H9 (cell line): ENCODE measurements around the gene CACNA1D. TPM values are rescaled to one million over a fixed set of nuclear protein-coding genes. Genes with fewer than 3 reads are reported as not detected.

Experiments
- DNase-seq: peaks from one replicate; pipeline ENCODE4 v3.0.0-alpha.2; 2017
- H2AFZ ChIP-seq: one replicate; pipeline ENCODE4 v1.6.1; 2013; ENCODE audit warnings: mild to moderate bottlenecking, low read length, control low read depth, moderate library complexity
- H2AK5ac ChIP-seq: 2 replicates; pipeline ENCODE4 v1.6.1; 2013; ENCODE audit warnings: low read length, control low read depth, mixed read lengths; ENCODE audit not compliant: insufficient read length
- H2BK120ac ChIP-seq: one replicate; pipeline ENCODE4 v1.6.1; 2013; ENCODE audit warnings: low read depth, mild to moderate bottlenecking, low read length, control low read depth, inconsistent platforms; ENCODE audit not compliant: poor library complexity, severe bottlenecking
- H2BK12ac ChIP-seq: 2 replicates; pipeline ENCODE4 v1.6.1; 2013; ENCODE audit warnings: low read length, control low read depth, mixed read lengths, low read depth; ENCODE audit not compliant: insufficient read length
- H2BK15ac ChIP-seq: 2 replicates; pipeline ENCODE4 v1.6.1; 2013; ENCODE audit warnings: low read depth, low read length, control low read depth
- H2BK20ac ChIP-seq: one replicate; pipeline ENCODE4 v1.6.1; 2013; ENCODE audit warnings: low read depth, mild to moderate bottlenecking, low read length, control low read depth, inconsistent platforms; ENCODE audit not compliant: poor library complexity, severe bottlenecking
- H2BK5ac ChIP-seq: 2 replicates; pipeline ENCODE4 v1.6.1; 2013; ENCODE audit warnings: low read length, control low read depth, mixed read lengths; ENCODE audit not compliant: insufficient read length
- H3K14ac ChIP-seq: 2 replicates; pipeline ENCODE4 v1.6.1; 2013; ENCODE audit warnings: low read length, control low read depth; ENCODE audit not compliant: insufficient read depth
- H3K18ac ChIP-seq: 2 replicates; pipeline ENCODE4 v1.6.1; 2013; ENCODE audit warnings: low read depth, mild to moderate bottlenecking, mixed read lengths, low read length, control low read depth; ENCODE audit not compliant: insufficient read length
- H3K23ac ChIP-seq: 2 replicates; pipeline ENCODE4 v1.6.1; 2013; ENCODE audit warnings: low read length, control low read depth, mixed read lengths, low read depth; ENCODE audit not compliant: insufficient read length
- H3K23me2 ChIP-seq: 2 replicates; pipeline ENCODE4 v1.6.1; 2013; ENCODE audit warnings: low read depth, mild to moderate bottlenecking, mixed read lengths, low read length, control low read depth; ENCODE audit not compliant: insufficient read length, poor library complexity, severe bottlenecking
- H3K27ac ChIP-seq: 2 replicates; pipeline ENCODE4 v1.5.1; 2013; ENCODE audit warnings: low read length, control low read depth, mixed read lengths, low read depth; ENCODE audit not compliant: insufficient read length
- H3K27me3 ChIP-seq: 2 replicates; pipeline ENCODE4 v1.6.1; 2013; ENCODE audit warnings: low read length, control low read depth, inconsistent platforms; ENCODE audit not compliant: insufficient read depth
- H3K4ac ChIP-seq: 2 replicates; pipeline ENCODE4 v1.6.1; 2013; ENCODE audit warnings: low read depth, mild to moderate bottlenecking, control low read depth, inconsistent platforms, low read length, moderate library complexity
- H3K4me1 ChIP-seq: 2 replicates; pipeline ENCODE4 v1.6.1; 2013; ENCODE audit warnings: low read length, control low read depth, inconsistent platforms; ENCODE audit not compliant: insufficient read depth
- H3K4me2 ChIP-seq: 2 replicates; pipeline ENCODE4 v1.6.1; 2013; ENCODE audit warnings: low read length, control low read depth, mixed read lengths; ENCODE audit not compliant: insufficient read length, insufficient read depth
- H3K56ac ChIP-seq: 2 replicates; pipeline ENCODE4 v1.6.1; 2013; ENCODE audit warnings: low read depth, mild to moderate bottlenecking, mixed read lengths, low read length, control low read depth; ENCODE audit not compliant: insufficient read length
- H3K79me1 ChIP-seq: 2 replicates; pipeline ENCODE4 v1.6.1; 2013; ENCODE audit warnings: low read depth, mild to moderate bottlenecking, moderate library complexity, low read length, control low read depth, inconsistent platforms; ENCODE audit not compliant: insufficient read depth, poor library complexity, severe bottlenecking
- H3K79me2 ChIP-seq: 2 replicates; pipeline ENCODE4 v1.6.1; 2013; ENCODE audit warnings: low read length, control low read depth, inconsistent platforms; ENCODE audit not compliant: insufficient read depth
- H3K9ac ChIP-seq: 2 replicates; pipeline ENCODE4 v1.6.1; 2013; ENCODE audit warnings: low read length, control low read depth, mixed read lengths; ENCODE audit not compliant: insufficient read length; ENCODE audit errors: extremely low read depth
- H3K9me3 ChIP-seq: one replicate; pipeline ENCODE4 v1.6.1; 2013; ENCODE audit warnings: low read depth, low read length, inconsistent platforms; ENCODE audit not compliant: control insufficient read depth
- H3T11ph ChIP-seq: one replicate; pipeline ENCODE4 v1.6.1; 2013; ENCODE audit warnings: mild to moderate bottlenecking, low read length, control low read depth, inconsistent platforms
- H4K20me1 ChIP-seq: one replicate; pipeline ENCODE4 v1.6.1; 2013; ENCODE audit not compliant: control insufficient read depth, insufficient read length, insufficient read depth
- H4K5ac ChIP-seq: 2 replicates; pipeline ENCODE4 v1.6.1; 2013; ENCODE audit warnings: low read depth, mild to moderate bottlenecking, mixed read lengths, low read length, control low read depth; ENCODE audit not compliant: insufficient read length
- H4K8ac ChIP-seq: replicated peaks from 2 replicates; pipeline ENCODE4 v1.6.1; 2013; ENCODE audit warnings: low read length, control low read depth, mixed read lengths, low read depth; ENCODE audit not compliant: insufficient read length
- H4K91ac ChIP-seq: 2 replicates; pipeline ENCODE4 v1.6.1; 2013; ENCODE audit warnings: low read depth, mild to moderate bottlenecking, moderate library complexity, mixed read lengths, low read length, control low read depth; ENCODE audit not compliant: insufficient read length
- H3K27ac Mint-ChIP-seq, 3 experiments: 2 replicates in 2 of 3; 3 replicates in 1 of 3; pipeline ENCODE4 v1.8.0; 2020 to 2021; ENCODE audit warnings: mixed read lengths in 3 of 3, mild to moderate bottlenecking in 1 of 3, moderate library complexity in 1 of 3
- H3K27me3 Mint-ChIP-seq: 2 replicates; pipeline ENCODE4 v1.8.0; 2021; ENCODE audit warnings: low read depth, mild to moderate bottlenecking, moderate library complexity, mixed read lengths
- H3K36me3 Mint-ChIP-seq, 3 experiments: 2 replicates in 2 of 3; 3 replicates in 1 of 3; pipeline ENCODE4 v1.8.0; 2020 to 2021; ENCODE audit warnings: low read depth in 3 of 3, mixed read lengths in 3 of 3; ENCODE audit not compliant: insufficient read depth in 1 of 3
- H3K4me1 Mint-ChIP-seq, 2 experiments: 2 replicates each; pipeline ENCODE4 v1.8.0; 2020; ENCODE audit warnings: mixed read lengths in 2 of 2
- H3K4me3 Mint-ChIP-seq, 2 experiments: 2 replicates in 1 of 2; 3 replicates in 1 of 2; pipeline ENCODE4 v1.8.0; 2020 to 2021; ENCODE audit warnings: mild to moderate bottlenecking in 2 of 2, mixed read lengths in 2 of 2, moderate library complexity in 1 of 2
- H3K9me3 Mint-ChIP-seq, 2 experiments: 2 replicates in 1 of 2; 3 replicates in 1 of 2; pipeline ENCODE4 v1.8.0; 2020; ENCODE audit warnings: mild to moderate bottlenecking in 2 of 2, mixed read lengths in 2 of 2, moderate library complexity in 1 of 2
- WGBS: extraction: QIAGEN DNeasy Blood & Tissue Kit; methylation state at CpG from one replicate; pipeline ENCODE4 v1.1.7; 2013; ENCODE audit warnings: missing lambda C conversion rate, low lambda C conversion rate, mixed read lengths; ENCODE audit not compliant: insufficient read length; ENCODE audit errors: extremely low coverage; 5-methylcytosine and 5-hydroxymethylcytosine counted together
- total RNA-seq: library from RNA; stranded (reverse); gene quantifications from 2 replicates; pipeline ENCODE4 v1.2.1, GENCODE V29; 2021
- TF ChIP-seq, protein P1 (sequence below): fragments of 200-600 bp; sonication (generic); conservative IDR thresholded peaks from 3 replicates; pipeline ENCODE4 v1.8.0; 2021; ENCODE audit warnings: antibody characterized with exemption, mild to moderate bottlenecking

The CACNA1D gene
- total RNA-seq, 1 experiment from 2014 or later, result 3.5 TPM

DNA sequence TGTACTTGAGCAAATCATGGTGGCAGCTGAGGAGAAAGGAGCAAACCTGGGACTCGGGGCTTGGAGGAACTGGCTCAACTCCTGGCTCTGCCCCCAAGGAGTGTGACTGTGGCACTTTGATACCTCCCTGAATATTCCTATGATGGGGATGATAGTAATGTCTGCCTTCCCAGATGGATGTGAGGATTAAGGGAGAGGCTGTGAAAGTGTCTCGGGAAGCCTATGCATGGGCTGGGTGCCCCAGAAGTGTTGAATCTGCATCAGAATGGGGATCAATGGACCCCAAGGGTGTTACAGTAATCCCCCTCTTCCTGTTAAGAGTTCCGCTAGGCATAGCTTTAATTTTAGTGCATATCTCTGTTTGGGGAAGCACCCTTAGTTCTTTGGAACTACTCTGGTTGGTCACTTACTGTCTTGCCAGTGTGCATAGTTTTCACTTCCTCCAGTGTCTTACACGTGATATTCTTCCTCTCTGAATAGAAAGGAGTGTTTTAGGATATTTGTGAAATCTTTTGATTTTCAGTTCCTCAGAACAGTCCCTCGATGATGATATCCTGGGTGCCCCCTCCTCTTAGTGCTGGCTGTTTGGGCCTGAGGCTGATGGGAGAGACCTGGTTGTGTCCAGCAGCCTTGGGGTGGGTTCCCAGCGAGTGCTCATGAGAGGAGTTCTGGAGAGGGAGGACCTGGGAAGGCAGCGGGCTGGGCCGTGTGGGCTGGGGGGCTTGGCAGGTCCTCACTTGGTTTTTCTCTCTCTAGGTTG lies 254.3 kb downstream of the CACNA1D start:
- H2BK5ac ChIP-seq, result no peak overlapping the region
- DNase-seq, result peak; percentile 56
- H2BK20ac ChIP-seq, result no peak overlapping the region
- no peaks in the 10 kb centered on the region for H3K23me2 ChIP-seq
- H2AFZ ChIP-seq, result no peak overlapping the region
- Mint-ChIP-seq H3K4me3 (peak overlapping the region; percentile 16 to 36; a peak in 3 of 5 replicates), H3K4me1 (peaks cover 44 to 57% of the 10 kb centered on the region in 2 experiments), H3K27me3 (peaks cover 36% of the 10 kb centered on the region), H3K9me3 (no peaks in the 10 kb centered on the region), H3K36me3 (no peaks in the 10 kb centered on the region; a peak in 2 of 7 replicates), H3K27ac (peak overlapping the region in 2 of 3 experiments; percentile 95 to 97; a peak in 6 of 7 replicates)
- H3K27me3 ChIP-seq, result no peaks in the 10 kb centered on the region
- no CpG with 5 or more reads among the region's 8 CpGs for WGBS
- no peak overlapping the region for H3K27ac ChIP-seq
- H4K91ac ChIP-seq, result no peak overlapping the region
- H3K14ac ChIP-seq, result no peak overlapping the region
- H2BK12ac ChIP-seq, result no peak overlapping the region
- H4K20me1 ChIP-seq, result no peaks in the 10 kb centered on the region
- H4K8ac ChIP-seq, result no peak overlapping the region
- H3K9me3 ChIP-seq, result no peaks in the 10 kb centered on the region
- no peaks in the 10 kb centered on the region for H3K79me1 ChIP-seq
- no peak overlapping the region for H2BK120ac ChIP-seq
- no peak overlapping the region for H2BK15ac ChIP-seq
- no peak overlapping the region for H2AK5ac ChIP-seq
- no peak overlapping the region for H3K56ac ChIP-seq
- H3K4ac ChIP-seq, result no peak overlapping the region
- no peak overlapping the region for H3K9ac ChIP-seq
- H3K18ac ChIP-seq, result no peak overlapping the region
- TF ChIP-seq, protein P1, sequence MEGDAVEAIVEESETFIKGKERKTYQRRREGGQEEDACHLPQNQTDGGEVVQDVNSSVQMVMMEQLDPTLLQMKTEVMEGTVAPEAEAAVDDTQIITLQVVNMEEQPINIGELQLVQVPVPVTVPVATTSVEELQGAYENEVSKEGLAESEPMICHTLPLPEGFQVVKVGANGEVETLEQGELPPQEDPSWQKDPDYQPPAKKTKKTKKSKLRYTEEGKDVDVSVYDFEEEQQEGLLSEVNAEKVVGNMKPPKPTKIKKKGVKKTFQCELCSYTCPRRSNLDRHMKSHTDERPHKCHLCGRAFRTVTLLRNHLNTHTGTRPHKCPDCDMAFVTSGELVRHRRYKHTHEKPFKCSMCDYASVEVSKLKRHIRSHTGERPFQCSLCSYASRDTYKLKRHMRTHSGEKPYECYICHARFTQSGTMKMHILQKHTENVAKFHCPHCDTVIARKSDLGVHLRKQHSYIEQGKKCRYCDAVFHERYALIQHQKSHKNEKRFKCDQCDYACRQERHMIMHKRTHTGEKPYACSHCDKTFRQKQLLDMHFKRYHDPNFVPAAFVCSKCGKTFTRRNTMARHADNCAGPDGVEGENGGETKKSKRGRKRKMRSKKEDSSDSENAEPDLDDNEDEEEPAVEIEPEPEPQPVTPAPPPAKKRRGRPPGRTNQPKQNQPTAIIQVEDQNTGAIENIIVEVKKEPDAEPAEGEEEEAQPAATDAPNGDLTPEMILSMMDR, result no peak
- H3K23ac ChIP-seq, result no peak overlapping the region
- no peak overlapping the region for H4K5ac ChIP-seq
- H3K4me1 ChIP-seq, result peaks cover 19% of the 10 kb centered on the region; the same call in 1 of the 2 replicates
- H3K79me2 ChIP-seq, result no peaks in the 10 kb centered on the region
- H3K4me2 ChIP-seq, result peak overlapping the region; percentile 39
- H3T11ph ChIP-seq, result no peak overlapping the region
